SKM-1 treated with dmso at 0.1 percent for 144 hours (cell line): ENCODE measurements around the gene NYNRIN.
A peak's percentile ranks its signal among the peaks of the same experiment; 100 is the strongest.

Experiments
- DNase-seq: peaks from one replicate; lab custom pipeline; 2025; ENCODE audit not compliant: unreplicated experiment; lab: John Stamatoyannopoulos, UW

The NYNRIN gene

GRCh38 chr14:24430682-24431568, 32.1 kb downstream of the NYNRIN start:
- no peak for DNase-seq

- DNase-seq, result peak; percentile 75
Measured at GRCh38 chr14:24431569-24432258, 32.9 kb downstream of the NYNRIN start.

GRCh38 chr14:24432259-24433131, 33.7 kb downstream of the NYNRIN start:
- no peak for DNase-seq

GRCh38 chr14:24434036-24434435, 35.2 kb downstream of the NYNRIN start:
- DNase-seq, result no peak

- no peak for DNase-seq
Measured at GRCh38 chr14:24434676-24435075, 35.9 kb downstream of the NYNRIN start.

GRCh38 chr14:24435192-24435810, 36.5 kb downstream of the NYNRIN start:
- DNase-seq, result no peak

- DNase-seq, result no peak
Measured at GRCh38 chr14:24435998-24436354, 37.2 kb downstream of the NYNRIN start.

- DNase-seq, result peak; percentile 9
Measured at GRCh38 chr14:24436355-24437019, 37.7 kb downstream of the NYNRIN start.

- no peak for DNase-seq
Measured at GRCh38 chr14:24437020-24437735, 38.4 kb downstream of the NYNRIN start.

GRCh38 chr14:24437736-24438067, 38.9 kb downstream of the NYNRIN start:
- DNase-seq, result no peak

GRCh38 chr14:24438223-24439097, 39.7 kb downstream of the NYNRIN start:
- no peak for DNase-seq

GRCh38 chr14:24439257-24439656, 40.5 kb downstream of the NYNRIN start:
- DNase-seq, result no peak

GRCh38 chr14:24439830-24440605, 41.2 kb downstream of the NYNRIN start:
- no peak for DNase-seq

- no peak for DNase-seq
Measured at GRCh38 chr14:24440606-24441399, 42.0 kb downstream of the NYNRIN start.

GRCh38 chr14:24441485-24441884, 42.7 kb downstream of the NYNRIN start:
- no peak for DNase-seq

GRCh38 chr14:24441904-24442239, 43.1 kb downstream of the NYNRIN start:
- DNase-seq, result no peak

GRCh38 chr14:24442240-24443052, 43.6 kb downstream of the NYNRIN start, which contains the start of gene SDR39U1:
Gene SDR39U1, minus strand, starts transcription at chr14:24442776. Its CDS starts 7 bp downstream, at chr14:24442769.
- DNase-seq, result peak; percentile 91
